Loucy (cell line): ENCODE results near the gene COL26A1.

Experiments used
- H2AFZ ChIP-seq: fragments of 200-600 bp; sonication (generic); 2 replicates; pipeline ENCODE4 v1.6.0; 2016; ENCODE audit warnings: antibody characterized with exemption, mild to moderate bottlenecking, low read length, moderate library complexity
- H3F3A ChIP-seq: fragments of 200-600 bp; 2 replicates; pipeline ENCODE4 v1.6.0; 2016; ENCODE audit warnings: antibody characterized with exemption, low read depth, mild to moderate bottlenecking
- H3K27me3 ChIP-seq: fragments of 200-600 bp; sonication (generic); 2 replicates; pipeline ENCODE4 v1.6.1; 2014; ENCODE audit warnings: low read length, mild to moderate bottlenecking; ENCODE audit not compliant: insufficient read depth, poor library complexity, severe bottlenecking
- H3K36me3 ChIP-seq: fragments of 200-600 bp; sonication (generic); 2 replicates; pipeline ENCODE4 v1.6.1; 2016; ENCODE audit warnings: low read length; ENCODE audit not compliant: insufficient read depth
- H3K4me1 ChIP-seq: fragments of 200-600 bp; sonication (generic); 2 replicates; pipeline ENCODE4 v1.5.1; 2014; ENCODE audit warnings: low read length, mild to moderate bottlenecking; ENCODE audit not compliant: insufficient read depth, poor library complexity, severe bottlenecking
- H3K4me2 ChIP-seq: fragments of 200-600 bp; sonication (generic); 2 replicates; pipeline ENCODE4 v1.6.0; 2014; ENCODE audit warnings: antibody characterized with exemption, low read length, low read depth, mild to moderate bottlenecking; ENCODE audit not compliant: poor library complexity, severe bottlenecking
- H3K4me3 ChIP-seq: fragments of 200-600 bp; sonication (generic); 2 replicates; pipeline ENCODE4 v1.5.1; 2014; ENCODE audit warnings: low read length, mild to moderate bottlenecking, mixed read lengths; ENCODE audit not compliant: poor library complexity, severe bottlenecking
- H3K79me2 ChIP-seq: fragments of 200-600 bp; sonication (generic); 2 replicates; pipeline ENCODE4 v1.6.1; 2014; ENCODE audit warnings: low read length; ENCODE audit not compliant: insufficient read depth
- H3K9ac ChIP-seq: fragments of 200-600 bp; sonication (generic); 2 replicates; pipeline ENCODE4 v1.6.0; 2014; ENCODE audit warnings: mild to moderate bottlenecking, low read depth, low read length, moderate library complexity; ENCODE audit not compliant: poor library complexity, severe bottlenecking
- H3K9me2 ChIP-seq: fragments of 200-600 bp; sonication (generic); replicated peaks from 2 replicates; pipeline ENCODE4 v1.6.1; 2016; ENCODE audit warnings: low read depth, low read length, mixed read lengths
- H3K9me3 ChIP-seq: fragments of 200-600 bp; sonication (generic); 2 replicates; pipeline ENCODE4 v1.6.1; 2014; ENCODE audit warnings: mild to moderate bottlenecking, antibody characterized with exemption, low read length, low read depth; ENCODE audit not compliant: insufficient read depth
- H4K20me1 ChIP-seq: fragments of 200-600 bp; sonication (generic); 2 replicates; pipeline ENCODE4 v1.6.0; 2014; ENCODE audit warnings: antibody characterized with exemption, low read length, mild to moderate bottlenecking; ENCODE audit not compliant: insufficient read depth, poor library complexity, severe bottlenecking
- EZH2phosphoT487 ChIP-seq: fragments of 200-600 bp; IDR thresholded peaks from 2 replicates; pipeline ENCODE4 v1.6.1; 2018; ENCODE audit warnings: antibody characterized with exemption, mild to moderate bottlenecking, moderate library complexity, borderline replicate concordance
- TF ChIP-seq, protein P1 (sequence below): fragments of 200-600 bp; sonication (generic); conservative IDR thresholded peaks from 2 replicates; pipeline ENCODE4 v1.5.1; 2014; ENCODE audit warnings: mild to moderate bottlenecking, antibody characterized with exemption, low read length

Gene COL26A1

DNA sequence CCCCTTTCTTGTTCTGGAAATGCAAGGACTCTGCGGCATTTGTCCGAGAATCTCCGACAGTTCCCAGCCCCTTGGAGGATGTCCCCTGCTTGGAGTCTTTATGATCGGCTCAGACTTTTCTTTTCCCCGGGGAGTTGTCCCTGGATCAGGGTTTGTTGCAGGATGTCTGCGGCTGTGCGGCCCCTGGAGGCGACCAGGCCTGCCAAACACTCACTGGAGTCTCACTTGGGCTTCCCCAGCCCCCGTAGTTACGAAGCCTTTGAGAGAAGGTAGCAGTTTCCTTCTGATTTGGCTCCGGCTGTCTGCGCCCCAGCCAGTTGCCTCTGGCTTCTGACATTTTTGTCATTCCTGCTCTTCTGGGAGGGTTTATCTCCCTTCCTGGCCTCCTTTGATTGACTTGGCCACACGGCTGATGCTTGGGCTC, 16.1 kb downstream of the COL26A1 start:
- no peaks in the 10 kb centered on the region for H3K4me1 ChIP-seq
- H3K36me3 ChIP-seq = no peaks in the 10 kb centered on the region
- no peaks in the 10 kb centered on the region for H3K79me2 ChIP-seq
- H3F3A ChIP-seq = no peaks in the 10 kb centered on the region
- no peaks in the 10 kb centered on the region for H4K20me1 ChIP-seq
- no peak overlapping the region for H3K9ac ChIP-seq
- no peak overlapping the region for H3K4me3 ChIP-seq
- no peaks in the 10 kb centered on the region for H3K27me3 ChIP-seq
- no peaks in the 10 kb centered on the region for H3K9me2 ChIP-seq
- no peaks in the 10 kb centered on the region for H3K9me3 ChIP-seq
- H3K4me2 ChIP-seq = no peak overlapping the region
- H2AFZ ChIP-seq = no peak overlapping the region
- no peak for TF ChIP-seq EZH2phosphoT487
- TF ChIP-seq, protein P1, sequence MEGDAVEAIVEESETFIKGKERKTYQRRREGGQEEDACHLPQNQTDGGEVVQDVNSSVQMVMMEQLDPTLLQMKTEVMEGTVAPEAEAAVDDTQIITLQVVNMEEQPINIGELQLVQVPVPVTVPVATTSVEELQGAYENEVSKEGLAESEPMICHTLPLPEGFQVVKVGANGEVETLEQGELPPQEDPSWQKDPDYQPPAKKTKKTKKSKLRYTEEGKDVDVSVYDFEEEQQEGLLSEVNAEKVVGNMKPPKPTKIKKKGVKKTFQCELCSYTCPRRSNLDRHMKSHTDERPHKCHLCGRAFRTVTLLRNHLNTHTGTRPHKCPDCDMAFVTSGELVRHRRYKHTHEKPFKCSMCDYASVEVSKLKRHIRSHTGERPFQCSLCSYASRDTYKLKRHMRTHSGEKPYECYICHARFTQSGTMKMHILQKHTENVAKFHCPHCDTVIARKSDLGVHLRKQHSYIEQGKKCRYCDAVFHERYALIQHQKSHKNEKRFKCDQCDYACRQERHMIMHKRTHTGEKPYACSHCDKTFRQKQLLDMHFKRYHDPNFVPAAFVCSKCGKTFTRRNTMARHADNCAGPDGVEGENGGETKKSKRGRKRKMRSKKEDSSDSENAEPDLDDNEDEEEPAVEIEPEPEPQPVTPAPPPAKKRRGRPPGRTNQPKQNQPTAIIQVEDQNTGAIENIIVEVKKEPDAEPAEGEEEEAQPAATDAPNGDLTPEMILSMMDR = no peak

DNA sequence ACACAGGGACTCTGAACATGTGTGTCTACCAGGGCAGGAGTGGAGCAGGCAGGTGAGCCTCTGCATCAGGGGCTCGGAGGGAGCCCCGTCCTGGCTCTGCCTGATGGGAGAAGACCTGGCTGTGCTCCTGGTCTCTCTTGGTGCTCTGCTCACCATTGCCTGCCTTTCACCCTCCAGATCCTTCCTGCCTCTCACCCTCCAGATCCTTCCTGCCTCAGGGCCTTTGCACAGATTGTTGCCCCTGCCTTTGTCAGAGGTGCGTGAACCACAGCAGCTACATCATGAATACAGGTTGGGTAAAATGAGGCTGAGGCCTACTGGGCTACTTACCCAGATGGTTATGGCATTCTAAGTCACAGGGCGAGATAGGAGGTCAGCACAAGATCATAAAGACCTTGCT, 16.6 kb downstream of the COL26A1 start:
- Histone ChIP-seq H3K9ac (no peak overlapping the region), H3K9me2 (no peaks in the 10 kb centered on the region)

DNA sequence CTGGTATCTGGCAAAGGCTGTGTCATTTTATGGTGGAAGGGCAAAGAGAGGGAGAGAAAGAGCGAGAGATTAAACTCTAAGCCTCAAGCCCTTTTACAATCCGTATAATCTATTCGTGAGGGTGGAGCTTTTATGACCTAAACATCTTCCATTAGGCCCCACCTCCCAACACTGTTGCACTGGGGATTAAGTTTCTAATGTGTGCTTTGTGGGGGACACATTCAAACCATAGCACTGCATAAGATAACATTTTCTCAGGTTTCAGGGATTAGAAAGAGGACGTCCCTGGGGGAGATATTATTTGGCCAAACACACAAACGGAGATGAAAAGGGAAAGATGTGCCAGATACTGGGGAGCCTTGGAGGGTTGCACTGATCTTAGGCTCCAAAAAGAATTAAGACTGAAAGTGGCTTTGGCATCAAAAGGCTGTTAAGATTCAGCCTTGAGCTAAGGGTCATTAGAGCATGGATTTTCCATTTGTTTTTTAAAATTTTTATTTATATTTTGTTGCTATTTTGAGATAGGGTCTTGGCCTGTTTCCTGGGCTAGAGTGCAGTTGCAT, 19.0 kb downstream of the COL26A1 start:
- Histone ChIP-seq H3K4me3 (no peak overlapping the region), H3K9me3 (no peaks in the 10 kb centered on the region), H3K27me3 (no peaks in the 10 kb centered on the region), H2AFZ (no peak overlapping the region), H3F3A (no peaks in the 10 kb centered on the region), H4K20me1 (no peaks in the 10 kb centered on the region), H3K4me2 (no peak overlapping the region), H3K36me3 (no peaks in the 10 kb centered on the region), H3K9me2 (no peaks in the 10 kb centered on the region), H3K4me1 (no peaks in the 10 kb centered on the region), H3K79me2 (no peaks in the 10 kb centered on the region), H3K9ac (no peak overlapping the region)
- TF ChIP-seq, protein P1 = no peak
- no peak for TF ChIP-seq EZH2phosphoT487

More for the DNA sequence above, 16.6 kb downstream of the COL26A1 start:
- Histone ChIP-seq H3K9me3 (no peaks in the 10 kb centered on the region), H3K27me3 (no peaks in the 10 kb centered on the region), H3K79me2 (no peaks in the 10 kb centered on the region), H3F3A (no peaks in the 10 kb centered on the region), H3K4me1 (no peaks in the 10 kb centered on the region), H2AFZ (no peak overlapping the region), H3K4me2 (no peak overlapping the region), H3K4me3 (no peak overlapping the region), H3K36me3 (no peaks in the 10 kb centered on the region), H4K20me1 (no peaks in the 10 kb centered on the region)
- TF ChIP-seq, protein P1 = no peak
- no peak for TF ChIP-seq EZH2phosphoT487
